K562 (cell line): ENCODE measurements around the gene ZNF33A. TPM values are rescaled to one million over a fixed set of nuclear protein-coding genes. Genes with fewer than 3 reads are reported as not detected.

ENCODE experiments used
- ATF2 ChIP-seq: sonication (generic); formaldehyde crosslinking; IDR thresholded peaks from 2 replicates; pipeline ENCODE4 v1.8.1; 2022; ENCODE audit warnings: missing genetic modification reagents
- CEBPZ ChIP-seq: fragments of 150-350 bp; IDR thresholded peaks from 2 replicates; pipeline ENCODE4 v1.6.1; 2014; ENCODE audit warnings: low read depth, mild to moderate bottlenecking, low read length, borderline replicate concordance
- EP400 ChIP-seq: fragments of 450-650 bp; IDR thresholded peaks from 2 replicates; pipeline ENCODE4 v1.6.1; 2017; ENCODE audit warnings: antibody characterized with exemption, mild to moderate bottlenecking, moderate library complexity
- GATAD2A ChIP-seq: fragments of 450-650 bp; IDR thresholded peaks from 2 replicates; pipeline ENCODE4 v1.6.1; 2017
- HCFC1 ChIP-seq: IDR thresholded peaks from 2 replicates; pipeline ENCODE4 v1.6.1; 2012; ENCODE audit warnings: low read depth, low read length, improper control_type of control experiment
- NR1H2 ChIP-seq: sonication (generic); formaldehyde crosslinking; IDR thresholded peaks from 2 replicates; pipeline ENCODE4 v1.4.0; 2020; ENCODE audit warnings: mild to moderate bottlenecking, missing genetic modification reagents
- PHB2 ChIP-seq: fragments of 450-650 bp; IDR thresholded peaks from 2 replicates; pipeline ENCODE4 v1.6.1; 2017; ENCODE audit warnings: low read depth
- POLR2AphosphoS5 ChIP-seq: IDR thresholded peaks from 2 replicates; pipeline ENCODE4 v1.6.1; 2011; ENCODE audit warnings: mild to moderate bottlenecking, low read depth, low read length, moderate library complexity; ENCODE audit not compliant: control insufficient read depth, insufficient read depth
- RB1 ChIP-seq: fragments of 450-650 bp; IDR thresholded peaks from 2 replicates; pipeline ENCODE4 v1.6.1; 2017; ENCODE audit warnings: low read depth, mild to moderate bottlenecking
- THRA ChIP-seq: fragments of 450-650 bp; IDR thresholded peaks from 2 replicates; pipeline ENCODE4 v1.6.1; 2017; ENCODE audit warnings: mild to moderate bottlenecking, moderate library complexity
- UBTF ChIP-seq, 2 experiments: IDR thresholded peaks; 2 replicates each; pipeline ENCODE4 v1.6.1; 2012; ENCODE audit warnings: improper control_type of control experiment in 2 of 2, low read depth in 2 of 2, low read length in 2 of 2, borderline replicate concordance in 1 of 2
- ZBTB11 ChIP-seq, 3 experiments: fragments of 200-800 bp in 1 of 3; fragments of 250-450 bp in 1 of 3; fragments of 450-650 bp in 1 of 3; sonication (Bioruptor Pico) in 1 of 3; sonication (Bioruptor generic) in 1 of 3; formaldehyde crosslinking in 1 of 3; IDR thresholded peaks; 2 replicates each; pipeline versions ENCODE4 v1.6.1 to v1.8.0; 2016 to 2022; ENCODE audit warnings: mild to moderate bottlenecking in 2 of 3, missing genetic modification characterization in 2 of 3, missing compliant biosample characterization in 1 of 3, moderate library complexity in 1 of 3
- polyA plus RNA-seq, 8 experiments: library from polyadenylated mRNA; depleted of rRNA in 4 of 8; stranded (reverse) in 5 of 8; unstranded in 3 of 8; fragments of >200 nt; fragmentation: Nextera tagmentation in 2 of 8; fragmentation: Illumina TruSeq in 1 of 8; extraction: Ambion mirVana in 2 of 8; extraction: Trizol in 1 of 8; gene quantifications; 2 replicates each; pipeline versions ENCODE4 v1.2.1 to v1.2.3, GENCODE V29; 2011 to 2014; ENCODE audit warnings: inconsistent platforms in 1 of 8, missing spikeins in 1 of 8
- total RNA-seq, 7 experiments: library from RNA; depleted of rRNA in 6 of 7; stranded (reverse); fragments of >200 nt in 6 of 7; fragmentation: Illumina TruSeq in 2 of 7; extraction: Trizol in 2 of 7; gene quantifications; 2 replicates each; pipeline versions ENCODE4 v1.2.1 to v1.2.3, GENCODE V29; 2011 to 2021; ENCODE audit warnings: low replicate concordance in 1 of 7

Gene ZNF33A
- total and polyA plus RNA-seq, 9 of the 15 experiments (the other 6 are each of a cell fraction or from before 2014, with no cell fraction given): 8.1 to 27.5 (median 16.4) TPM

GRCh38 chr10:37976091-37976879 lies 34.2 kb upstream of the ZNF33A start, which contains the start of gene ZNF25 (continued):
- TF ChIP-seq CEBPZ (no peak), HCFC1 (peak; percentile 98), NR1H2 (peak; percentile 47; the same call in 1 of the 2 replicates), GATAD2A (0 out of 2 replicates have a peak, but pooled peaks have one; percentile 47), POLR2AphosphoS5 (peak; percentile 62; the same call in 1 of the 2 replicates), PHB2 (no peak), RB1 (peak; percentile 48), ZBTB11 (CRISPR knock-in tag; IDR thresholded peaks at IDR 0.05) (peak in 1 of 3 experiments; percentile 63; a peak in 1 of 6 replicates), ATF2 (CRISPR knock-in tag) (peak; percentile 76; the same call in 1 of the 2 replicates), THRA (no peak), EP400 (peak; percentile 64; the same call in 1 of the 2 replicates), UBTF (IDR thresholded peaks at IDR 0.05; ENCODE audit: borderline replicate concordance in 1 of 2, low read depth in 2 of 2, low read length in 2 of 2) (peak; percentile 76 to 84; a peak in 1 of 4 replicates)
